HG03354 (cell line): Measurements from ENCODE around the gene PLCL1.

Experiments
- ATAC-seq: cut with Tn5 transposase; IDR thresholded peaks from one replicate; pipeline ENCODE4 v1.9.1; 2021; ENCODE audit warnings: mild to moderate bottlenecking; ENCODE audit not compliant: unreplicated experiment, poor library complexity, severe bottlenecking

Gene PLCL1

DNA sequence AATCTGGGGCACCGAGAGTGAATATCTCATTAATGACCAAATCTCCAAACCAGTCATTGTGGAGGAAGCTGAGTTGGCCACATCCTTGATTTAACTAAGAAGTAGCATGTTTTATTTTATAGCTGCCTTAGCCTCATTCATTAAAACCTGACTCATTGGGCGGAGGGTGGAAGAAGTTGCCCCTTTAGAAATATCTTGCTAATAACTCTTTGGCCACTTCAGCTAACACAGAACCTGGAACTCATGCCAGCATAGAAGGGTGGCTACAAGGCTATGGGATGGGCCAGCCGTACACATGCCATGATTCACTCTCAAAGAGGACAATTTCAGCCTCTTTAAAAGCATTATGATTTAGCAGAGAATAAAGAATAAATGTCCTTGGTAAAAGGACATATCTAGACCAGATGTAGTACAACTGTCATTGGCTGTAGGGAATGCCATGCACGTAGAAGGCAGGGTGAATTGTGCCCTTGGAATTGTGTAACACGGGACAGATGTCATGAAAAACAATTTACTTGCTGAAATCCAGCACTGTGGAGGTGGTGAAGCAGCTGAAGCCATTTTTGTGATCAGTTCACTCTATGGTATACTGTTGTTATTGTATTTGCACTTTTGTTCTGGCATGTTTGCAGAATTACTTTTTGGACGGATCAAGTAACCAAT is 330.0 kb downstream of the PLCL1 start:
- no peak for ATAC-seq

DNA sequence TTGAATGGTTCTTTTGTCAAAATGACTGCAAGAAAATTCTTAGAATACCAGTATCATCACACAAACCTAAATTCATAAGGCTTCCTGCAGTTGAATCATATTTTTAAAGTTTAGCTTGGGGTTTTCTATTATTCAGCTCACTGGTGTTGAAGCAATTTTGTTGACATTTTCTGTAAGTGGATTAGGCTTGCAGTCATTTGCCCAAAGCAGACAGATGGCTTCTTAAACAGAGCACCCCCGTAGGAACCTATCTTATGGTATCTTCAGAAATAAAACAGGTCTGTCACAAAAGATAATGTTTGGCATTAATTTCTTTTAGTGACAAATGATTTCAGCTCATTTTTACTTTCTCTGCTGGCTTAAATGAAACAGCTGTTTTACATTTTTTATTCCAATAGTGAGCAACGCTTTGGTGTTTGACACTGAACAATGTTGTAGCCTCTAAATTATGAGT is 331.1 kb downstream of the PLCL1 start:
- ATAC-seq = no peak

DNA sequence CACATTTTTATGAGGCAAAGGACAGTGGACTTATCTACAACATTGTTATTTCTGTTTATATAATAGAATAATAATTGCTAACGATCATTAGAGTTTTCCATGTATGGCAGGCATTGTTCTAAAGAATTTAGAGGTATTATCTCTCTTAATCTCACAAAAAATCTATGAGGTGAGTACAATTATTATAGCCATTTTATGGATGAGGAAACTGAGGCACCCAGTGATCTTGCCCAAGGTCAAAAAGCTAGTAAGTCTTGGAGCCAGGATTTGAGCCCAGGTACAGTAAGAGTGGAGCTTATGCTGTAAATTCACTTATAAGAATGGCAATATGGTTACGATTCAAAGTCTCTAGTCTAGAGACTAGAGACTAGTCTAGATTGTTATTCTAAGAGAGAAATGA is 331.7 kb downstream of the PLCL1 start:
- no peak for ATAC-seq

DNA sequence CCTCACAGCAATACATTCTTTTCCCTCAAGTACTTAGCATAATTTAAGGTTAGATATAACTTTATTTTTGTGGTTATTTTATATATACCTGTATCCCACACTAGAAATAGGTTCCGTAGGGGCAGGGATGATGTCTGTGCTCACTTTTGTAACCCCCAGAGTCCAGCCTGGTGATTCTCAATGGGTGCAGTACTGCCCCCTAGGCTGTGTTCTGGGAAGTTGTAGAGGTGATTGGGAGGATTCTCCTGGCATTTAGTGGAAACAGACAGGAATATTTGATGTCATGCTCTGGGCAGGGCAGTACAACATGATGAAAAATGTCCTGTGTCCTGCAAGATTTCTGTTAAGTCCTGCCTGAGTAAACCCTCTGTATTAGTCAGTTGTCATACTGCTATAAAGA is 333.3 kb downstream of the PLCL1 start:
- ATAC-seq = no peak

GRCh38 chr2:198141726-198142125 is 337.3 kb downstream of the PLCL1 start:
- ATAC-seq = no peak

GRCh38 chr2:198143156-198143555 is 338.8 kb downstream of the PLCL1 start:
- ATAC-seq = no peak

- ATAC-seq = no peak
Measured at GRCh38 chr2:198143793-198144192, 339.4 kb downstream of the PLCL1 start.

DNA sequence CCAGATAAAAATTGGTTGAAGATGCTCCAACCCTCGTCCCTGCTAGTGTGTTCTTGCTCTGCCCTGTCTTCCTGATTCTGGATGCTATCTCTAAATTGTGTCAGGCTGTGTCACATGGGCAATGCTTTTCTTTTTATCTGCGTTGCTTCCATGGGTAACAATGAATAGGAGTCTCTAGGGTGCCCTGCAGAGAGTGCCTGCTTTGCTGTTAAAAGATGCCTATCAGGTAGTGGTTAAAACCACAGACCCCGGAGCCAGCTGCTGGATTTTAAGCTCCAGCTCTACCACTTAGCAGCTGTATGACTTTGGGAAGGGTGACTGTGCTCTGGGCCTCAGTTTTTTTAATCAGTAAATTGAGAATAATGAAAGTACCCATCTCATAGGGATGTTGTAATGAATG is 340.3 kb downstream of the PLCL1 start:
- ATAC-seq = no peak

GRCh38 chr2:198146346-198146940 is 342.1 kb downstream of the PLCL1 start:
- no peak for ATAC-seq

DNA sequence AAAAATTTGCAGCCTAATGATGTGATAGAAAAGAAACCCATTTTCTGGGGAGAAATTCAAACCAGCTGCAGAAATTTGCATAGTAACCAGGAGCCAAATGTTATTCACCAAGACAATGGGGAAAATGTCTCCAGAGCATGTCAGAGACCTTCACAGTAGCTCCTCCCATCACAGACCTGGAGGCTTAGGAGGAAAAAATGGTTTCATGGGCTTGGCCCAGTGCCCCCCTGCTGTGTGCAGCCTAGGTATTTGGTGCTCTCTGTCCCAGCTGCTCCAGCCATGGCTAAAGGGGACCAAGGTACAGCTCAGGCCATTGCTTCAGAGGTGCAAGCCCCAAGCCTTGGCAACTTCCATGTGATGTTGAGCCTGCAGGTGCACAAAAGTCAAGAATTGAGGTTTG is 352.9 kb downstream of the PLCL1 start:
- no peak for ATAC-seq

- no peak for ATAC-seq
Measured at GRCh38 chr2:198161151-198161550, 356.8 kb downstream of the PLCL1 start.

DNA sequence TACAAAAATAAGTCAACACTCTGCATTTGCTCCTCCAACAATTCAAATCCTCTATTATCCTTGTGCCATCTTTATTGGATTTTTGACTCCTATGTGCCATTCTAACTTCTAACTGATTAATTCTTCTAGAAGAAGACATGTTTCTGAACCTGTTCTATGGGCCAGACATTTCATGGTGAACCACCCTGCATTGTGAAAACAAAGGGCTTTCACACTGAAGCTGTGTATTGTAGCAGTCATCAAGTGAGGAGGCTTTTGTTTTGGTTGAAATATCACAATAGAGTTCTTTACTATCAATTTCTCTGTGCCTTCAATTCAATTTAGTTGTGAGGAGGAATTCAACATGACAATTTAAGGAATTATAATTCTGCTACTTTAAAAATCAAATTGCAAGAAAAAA is 357.9 kb downstream of the PLCL1 start:
- no peak for ATAC-seq

DNA sequence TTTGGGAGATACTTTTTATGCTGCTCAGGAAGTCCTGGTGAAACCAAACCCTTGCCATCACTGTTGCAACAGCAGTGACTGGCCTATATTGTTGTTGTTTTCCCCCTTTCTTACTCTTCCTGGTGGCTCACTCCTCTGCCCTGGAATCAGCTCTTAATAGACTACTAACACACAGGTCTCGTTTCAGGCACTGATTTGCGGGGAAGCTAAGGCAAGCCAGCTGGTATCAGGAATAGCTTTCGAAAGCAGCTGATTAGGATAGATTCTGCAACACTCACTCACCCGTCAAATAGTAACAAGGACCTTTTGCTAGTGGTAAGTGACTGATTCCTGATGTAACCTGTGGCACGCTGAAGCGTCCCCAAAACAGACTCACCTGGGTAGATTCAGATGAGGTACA is 360.4 kb downstream of the PLCL1 start:
- ATAC-seq = no peak

- no peak for ATAC-seq
Measured at GRCh38 chr2:198165289-198165688, 360.9 kb downstream of the PLCL1 start.

DNA sequence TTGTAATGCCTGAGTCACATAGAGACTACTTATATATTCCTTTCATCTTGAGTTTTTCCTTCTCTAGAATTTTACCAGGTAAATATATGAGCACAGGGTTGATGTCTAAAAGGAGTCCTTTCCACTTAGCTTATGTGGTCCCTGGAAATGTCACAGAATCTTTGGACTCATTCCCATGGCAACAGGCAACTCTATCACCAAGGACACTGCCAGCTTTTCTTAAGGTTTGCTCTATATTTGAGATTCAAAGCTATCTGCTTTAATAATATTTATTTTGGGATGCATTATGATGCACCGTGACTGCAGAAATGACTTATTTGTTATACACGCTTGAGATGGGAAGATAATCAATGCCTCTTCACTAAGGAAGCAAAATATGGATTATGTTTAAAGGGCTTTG is 363.0 kb downstream of the PLCL1 start:
- ATAC-seq = no peak

GRCh38 chr2:198168651-198169050 is 364.3 kb downstream of the PLCL1 start:
- ATAC-seq = no peak

- ATAC-seq = no peak
Measured at GRCh38 chr2:198173242-198173641, 368.8 kb downstream of the PLCL1 start.

GRCh38 chr2:198173864-198174263 is 369.5 kb downstream of the PLCL1 start:
- no peak for ATAC-seq

GRCh38 chr2:198175271-198175670 is 370.9 kb downstream of the PLCL1 start:
- ATAC-seq = no peak

- ATAC-seq = no peak
Measured at GRCh38 chr2:198177040-198177439, 372.6 kb downstream of the PLCL1 start.

GRCh38 chr2:198178766-198179165 is 374.4 kb downstream of the PLCL1 start:
- ATAC-seq = no peak

GRCh38 chr2:198186257-198186656 is 381.9 kb downstream of the PLCL1 start:
- ATAC-seq = no peak
